HG02763 (cell line): Measurements from ENCODE around the gene PSEN2.

Experiments used
- ATAC-seq: cut with Tn5 transposase; IDR thresholded peaks from one replicate; pipeline ENCODE4 v1.9.1; 2021; ENCODE audit warnings: mild to moderate bottlenecking, moderate library complexity; ENCODE audit not compliant: unreplicated experiment

PSEN2 gene

DNA sequence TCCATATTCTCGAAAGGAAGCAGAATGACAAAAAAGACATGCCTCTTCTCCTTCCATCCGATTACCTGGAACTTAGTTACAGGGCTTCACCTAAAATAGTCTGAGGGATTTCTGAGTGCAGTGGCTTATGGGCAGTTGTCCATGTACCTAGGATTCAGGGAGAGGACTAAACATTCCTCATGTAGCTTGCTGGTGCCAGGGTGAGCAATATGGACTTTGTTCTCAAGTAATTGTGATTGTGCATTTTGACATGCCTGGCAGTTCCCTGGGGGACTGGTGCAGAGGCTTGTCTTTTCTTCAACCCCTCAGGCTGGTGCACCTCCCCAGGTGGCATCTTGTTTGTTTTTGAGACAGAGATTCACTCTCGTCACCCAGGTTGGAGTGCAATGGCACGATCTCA, 6.1 kb upstream of the PSEN2 start:
- no peak for ATAC-seq

GRCh38 chr1:226865590-226865989, 4.8 kb upstream of the PSEN2 start:
- ATAC-seq: no peak

DNA sequence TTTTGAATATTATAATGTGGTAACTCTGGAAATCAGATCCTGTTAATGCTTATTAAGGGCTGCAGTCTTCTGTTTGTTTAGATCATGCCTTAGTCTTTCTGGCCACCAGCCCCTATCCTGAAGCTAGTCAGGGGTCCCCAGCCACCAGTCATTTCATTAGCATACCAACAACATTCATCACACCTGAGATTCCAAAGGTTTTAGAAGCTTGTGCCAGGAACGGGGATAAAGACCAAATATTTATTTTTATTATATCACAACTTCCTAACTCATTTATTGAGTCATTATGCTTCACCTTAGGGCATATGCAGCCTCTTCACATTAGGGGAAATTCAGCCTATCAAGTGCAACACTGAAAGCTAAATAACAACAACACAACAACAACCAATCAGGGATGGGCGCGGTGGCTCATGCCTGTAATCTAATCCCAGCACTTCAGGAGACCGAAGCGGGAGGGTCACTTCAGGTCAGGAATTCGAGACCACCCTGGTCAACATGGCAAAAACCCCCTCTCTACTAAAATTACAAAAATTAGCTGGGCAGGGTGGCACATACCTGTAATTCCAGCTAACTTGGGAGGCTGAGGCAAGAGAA, 2.9 kb upstream of the PSEN2 start:
- no peak for ATAC-seq

GRCh38 chr1:226868726-226869125, 1.7 kb upstream of the PSEN2 start:
- ATAC-seq: no peak

GRCh38 chr1:226870026-226870400, 403 bp upstream of the PSEN2 start:
- ATAC-seq: no peak

- no peak for ATAC-seq
These were observed 1.4 kb downstream of the PSEN2 start for GRCh38 chr1:226871636-226872327.

GRCh38 chr1:226872437-226872836, 2.0 kb downstream of the PSEN2 start:
- no peak for ATAC-seq

GRCh38 chr1:226873771-226874578, 3.6 kb downstream of the PSEN2 start:
- ATAC-seq: no peak

- no peak for ATAC-seq
These were observed 4.4 kb downstream of the PSEN2 start for GRCh38 chr1:226874579-226875425.

GRCh38 chr1:226875641-226876295, 5.4 kb downstream of the PSEN2 start:
- ATAC-seq: no peak

GRCh38 chr1:226877669-226878068, 7.3 kb downstream of the PSEN2 start:
- ATAC-seq: no peak

DNA sequence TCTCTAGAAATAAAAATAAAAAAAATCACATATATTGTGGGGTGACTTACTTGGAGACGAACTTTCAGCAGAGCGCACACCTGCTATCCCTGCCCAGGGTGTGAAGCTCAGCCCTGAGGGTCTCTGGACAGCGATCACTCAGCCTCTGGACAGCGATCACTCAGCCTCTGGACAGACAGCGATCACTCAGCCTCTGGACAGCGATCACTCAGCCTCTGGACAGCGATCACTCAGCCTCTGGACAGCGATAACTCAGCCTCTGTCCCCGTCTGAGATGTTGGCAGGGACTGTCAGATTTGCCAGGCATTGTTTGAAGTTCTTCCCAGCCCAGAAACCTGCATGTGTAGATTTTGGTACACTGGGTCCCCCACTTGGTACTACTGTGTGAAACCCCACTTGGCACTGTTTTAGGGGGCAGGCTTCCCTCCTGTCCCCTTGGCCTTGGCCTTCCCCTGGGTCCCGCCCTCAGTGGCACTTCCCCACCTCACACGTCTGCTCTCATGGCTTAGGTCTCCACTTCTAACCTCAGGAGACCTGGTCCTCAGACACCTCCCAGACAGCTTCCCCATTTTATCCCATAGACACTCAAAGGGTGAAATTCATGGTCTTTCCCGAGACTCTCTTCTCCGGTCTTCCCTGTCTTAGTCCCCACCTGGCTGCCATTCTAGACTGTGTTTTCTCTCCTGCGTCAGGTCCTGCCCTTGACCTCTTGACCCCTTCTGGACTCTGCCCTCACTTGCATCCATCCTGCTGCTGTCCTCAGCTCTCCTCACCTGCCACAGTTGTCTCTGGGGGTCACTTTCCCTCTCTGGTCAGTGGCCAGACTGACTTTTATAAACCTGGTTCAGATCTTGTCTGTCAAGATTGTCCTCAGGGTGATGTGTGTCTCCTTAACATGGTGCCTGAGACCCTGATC, 10.2 kb downstream of the PSEN2 start:
- ATAC-seq: no peak

GRCh38 chr1:226881515-226882185, 11.2 kb downstream of the PSEN2 start:
- no peak for ATAC-seq

GRCh38 chr1:226882187-226882586, 11.8 kb downstream of the PSEN2 start:
- ATAC-seq: no peak

GRCh38 chr1:226882631-226883409, 12.4 kb downstream of the PSEN2 start:
- peak; percentile 91 for ATAC-seq

DNA sequence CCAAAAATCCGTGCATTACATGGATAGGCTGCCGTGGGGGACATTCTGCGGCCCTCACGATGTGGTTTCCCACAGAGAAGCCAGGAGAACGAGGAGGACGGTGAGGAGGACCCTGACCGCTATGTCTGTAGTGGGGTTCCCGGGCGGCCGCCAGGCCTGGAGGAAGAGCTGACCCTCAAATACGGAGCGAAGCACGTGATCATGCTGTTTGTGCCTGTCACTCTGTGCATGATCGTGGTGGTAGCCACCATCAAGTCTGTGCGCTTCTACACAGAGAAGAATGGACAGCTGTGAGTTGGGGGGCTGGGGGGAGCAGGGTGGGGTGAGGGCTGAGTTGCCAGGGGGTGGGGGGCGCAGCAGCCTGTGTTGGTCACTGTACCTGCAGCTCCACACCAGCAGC, 13.2 kb downstream of the PSEN2 start:
- no peak for ATAC-seq

DNA sequence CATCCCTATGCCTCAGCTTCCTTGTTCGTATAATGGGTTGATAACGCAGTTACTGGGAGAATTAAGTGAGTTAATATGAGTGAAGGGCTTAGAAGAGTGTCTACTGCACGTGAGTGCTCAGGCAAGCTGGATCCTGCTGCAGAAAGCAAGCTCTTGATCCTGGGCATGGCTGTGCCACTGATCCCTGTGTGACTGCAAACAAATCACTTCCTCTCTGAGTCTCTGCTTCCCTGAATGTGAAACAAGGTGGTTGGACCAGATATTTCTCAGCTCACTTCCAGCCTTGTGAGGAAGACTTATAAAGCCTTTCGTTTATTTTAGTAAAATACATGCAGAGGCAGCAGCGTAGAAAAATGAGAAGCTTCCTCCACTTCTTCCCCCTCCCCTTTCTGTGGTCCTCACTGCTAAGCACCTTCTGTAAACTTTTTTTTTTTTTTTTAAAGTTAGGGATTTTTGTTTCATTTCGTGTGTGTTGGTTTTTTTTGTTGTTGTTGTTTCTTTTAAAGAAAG, 13.8 kb downstream of the PSEN2 start:
- ATAC-seq: no peak
